A673 (cell line): ENCODE measurements around the gene CCL3.

Experiments used
- CTCF ChIP-seq: fragments of 300-800, 200-600 bp; sonication (generic); conservative IDR thresholded peaks from 2 replicates; pipeline ENCODE4 v1.5.1; 2017; ENCODE audit warnings: low read depth, mild to moderate bottlenecking, antibody characterized with exemption, low read length, moderate library complexity, mixed read lengths
- EZH2 ChIP-seq: fragments of 200-600 bp; sonication (generic); IDR thresholded peaks from 2 replicates; pipeline ENCODE4 v1.6.1; 2017; ENCODE audit warnings: borderline replicate concordance, low read depth, mild to moderate bottlenecking, mixed read lengths, antibody characterized with exemption, low read length; ENCODE audit not compliant: poor library complexity, severe bottlenecking

DNA sequence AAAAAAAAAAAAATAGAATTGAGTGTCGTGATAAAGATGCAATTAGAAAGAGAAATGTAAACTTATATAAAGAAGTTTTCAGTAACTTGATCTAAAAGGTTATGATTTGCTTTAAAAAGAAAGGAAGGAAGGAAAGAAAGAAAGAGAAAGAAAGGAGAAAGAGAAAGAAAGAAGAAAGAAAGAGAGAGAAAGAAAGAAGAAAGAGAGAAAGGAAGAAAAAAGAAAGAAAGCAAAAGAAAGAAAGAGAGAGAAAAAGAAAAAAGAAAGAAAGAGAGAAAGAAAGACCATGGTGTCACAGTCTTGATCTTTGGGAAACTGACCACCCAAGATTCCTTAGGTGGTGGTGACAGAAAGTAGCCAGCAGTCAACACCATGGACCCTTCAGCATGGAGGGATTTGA, 4.3 kb upstream of the CCL3 start:
- TF ChIP-seq CTCF (no peak), EZH2 (no peak)
